T1000 (cell line): ENCODE data around the gene ZNF202.
"Not testable (repeated sequence)": the region's sequence is repeated elsewhere in the genome, so short reads cannot be mapped to it uniquely, and the experiment has no call there.

Experiments used
- DNase-seq: peaks from one replicate; lab custom pipeline; 2025; ENCODE audit warnings: mixed read lengths; lab: John Stamatoyannopoulos, UW

Gene ZNF202

GRCh38 chr11:123740787-123741158, 687 bp downstream of the ZNF202 start:
- no peak for DNase-seq

- no peak for DNase-seq
Observed at GRCh38 chr11:123738374-123738773, 3.1 kb downstream of the ZNF202 start.

GRCh38 chr11:123736769-123737168, 4.7 kb downstream of the ZNF202 start:
- DNase-seq = no peak

GRCh38 chr11:123729602-123730001, 11.9 kb downstream of the ZNF202 start:
- no peak for DNase-seq

- no peak for DNase-seq
Observed at GRCh38 chr11:123725995-123726655, 15.3 kb downstream of the ZNF202 start.

GRCh38 chr11:123719452-123719851, 22.0 kb downstream of the ZNF202 start:
- no peak for DNase-seq

- DNase-seq = no peak
Observed at GRCh38 chr11:123718469-123718868, 23.0 kb downstream of the ZNF202 start.

- DNase-seq = no peak
Observed at GRCh38 chr11:123718063-123718462, 23.4 kb downstream of the ZNF202 start.

GRCh38 chr11:123712627-123713026, 28.8 kb downstream of the ZNF202 start:
- DNase-seq = not testable (repeated sequence)

GRCh38 chr11:123707606-123708205, 33.8 kb downstream of the ZNF202 start:
- DNase-seq = no peak

- DNase-seq = no peak
Observed at GRCh38 chr11:123707206-123707605, 34.3 kb downstream of the ZNF202 start.

GRCh38 chr11:123704341-123704740, 37.1 kb downstream of the ZNF202 start:
- DNase-seq = no peak

- no peak for DNase-seq
Observed at GRCh38 chr11:123702696-123703095, 38.8 kb downstream of the ZNF202 start.

GRCh38 chr11:123702139-123702538, 39.3 kb downstream of the ZNF202 start:
- no peak for DNase-seq

GRCh38 chr11:123700772-123701171, 40.7 kb downstream of the ZNF202 start:
- no peak for DNase-seq

GRCh38 chr11:123698546-123699127, 42.8 kb downstream of the ZNF202 start:
- DNase-seq = no peak

- no peak for DNase-seq
Observed at GRCh38 chr11:123696183-123696582, 45.3 kb downstream of the ZNF202 start.

- no peak for DNase-seq
Observed at GRCh38 chr11:123695231-123695630, 46.2 kb downstream of the ZNF202 start.

- no peak for DNase-seq
Observed at GRCh38 chr11:123694551-123694950, 46.9 kb downstream of the ZNF202 start.

GRCh38 chr11:123692961-123693360, 48.5 kb downstream of the ZNF202 start:
- DNase-seq = no peak

- DNase-seq = no peak
Observed at GRCh38 chr11:123690485-123690884, 51.0 kb downstream of the ZNF202 start.

- DNase-seq = no peak
Observed at GRCh38 chr11:123684601-123685000, 56.9 kb downstream of the ZNF202 start.

- no peak for DNase-seq
Observed at GRCh38 chr11:123683428-123684170, 57.9 kb downstream of the ZNF202 start.
